Upper lobe of left lung (tissue), 6 donors: ENCODE results near the gene SGK2. TPM values are rescaled to one million over a fixed set of nuclear protein-coding genes. Genes with fewer than 3 reads are reported as not detected.

ENCODE experiments used
- ATAC-seq, 2 donors: fragments of 200-7000 bp; cut with Tn5 transposase; one replicate each; pipeline ENCODE4 v1.9.1; 2022; ENCODE audit warnings: mild to moderate bottlenecking in 2 of 2, moderate library complexity in 2 of 2; ENCODE audit not compliant: low FRiP score in 2 of 2
- DNase-seq, 2 donors: peaks; one replicate each; pipeline ENCODE4 v3.0.0-alpha.2; 2019 to 2020
- H3K27ac ChIP-seq, 4 donors: fragments of 200-600 bp; sonication (generic); one replicate each; pipeline ENCODE4 v1.5.1; 2016 to 2019
- H3K27me3 ChIP-seq, 4 donors: fragments of 200-600 bp; sonication (generic); one replicate each; pipeline ENCODE4 v1.5.1; 2017 to 2019
- H3K36me3 ChIP-seq, 4 donors: fragments of 200-600 bp; sonication (generic); one replicate each; pipeline ENCODE4 v1.5.1; 2016 to 2019
- H3K4me1 ChIP-seq, 4 donors: fragments of 200-600 bp; sonication (generic); one replicate each; pipeline ENCODE4 v1.5.1; 2018 to 2019
- H3K4me3 ChIP-seq, 4 donors: fragments of 200-600 bp; sonication (generic); one replicate each; pipeline ENCODE4 v1.5.1; 2017 to 2019; ENCODE audit warnings: mild to moderate bottlenecking in 2 of 4, moderate library complexity in 1 of 4
- H3K9me3 ChIP-seq, 4 donors: fragments of 200-600 bp; sonication (generic); one replicate each; pipeline ENCODE4 v1.5.1; 2018 to 2019
- EP300 ChIP-seq, 4 donors: sonication (generic); formaldehyde crosslinking; IDR thresholded peaks; one replicate each; pipeline ENCODE4 v1.5.1; 2017; ENCODE audit warnings: antibody characterized with exemption in 4 of 4, control low read depth in 2 of 4
- POLR2A ChIP-seq, 4 donors: fragments of 450-650 bp; IDR thresholded peaks; one replicate each; pipeline ENCODE4 v1.5.1; 2016 to 2017; ENCODE audit warnings: antibody characterized with exemption in 4 of 4, mild to moderate bottlenecking in 2 of 4
- POLR2AphosphoS5 ChIP-seq, 2 donors: sonication (generic); formaldehyde crosslinking; IDR thresholded peaks; one replicate each; pipeline ENCODE4 v1.5.1; 2017; ENCODE audit warnings: antibody characterized with exemption in 2 of 2
- WGBS, 2 donors: methylation state at CpG; one replicate each; pipeline ENCODE4 v1.1.5; 2017 to 2018; 5-methylcytosine and 5-hydroxymethylcytosine counted together
- total RNA-seq, 6 donors: library from RNA; depleted of rRNA in 4 of 6; stranded (reverse); fragments of >200 nt in 4 of 6; gene quantifications; one replicate each; pipeline versions ENCODE4 v1.1.0 to v1.2.1, GENCODE V29; 2016 to 2021
- TF ChIP-seq, protein P1 (sequence below), 6 experiments: fragments of 450-650 bp in 4 of 6; fragments of 200-600 bp in 2 of 6; sonication (generic) in 2 of 6; IDR thresholded peaks; one replicate each; pipeline ENCODE4 v1.5.1; 2016 to 2019; ENCODE audit warnings: antibody characterized with exemption in 6 of 6
- donor health status: DM: no; HTN: no; CAD: no; lungs with moderate emphysema.
- donor health status: DM: no; HTN: yes; CAD: no; lungs with severe emphysema.

The SGK2 gene
- total RNA-seq, 6 donors from 2014 or later, result 0.91 to 1.9 (median 1.1) TPM

DNA sequence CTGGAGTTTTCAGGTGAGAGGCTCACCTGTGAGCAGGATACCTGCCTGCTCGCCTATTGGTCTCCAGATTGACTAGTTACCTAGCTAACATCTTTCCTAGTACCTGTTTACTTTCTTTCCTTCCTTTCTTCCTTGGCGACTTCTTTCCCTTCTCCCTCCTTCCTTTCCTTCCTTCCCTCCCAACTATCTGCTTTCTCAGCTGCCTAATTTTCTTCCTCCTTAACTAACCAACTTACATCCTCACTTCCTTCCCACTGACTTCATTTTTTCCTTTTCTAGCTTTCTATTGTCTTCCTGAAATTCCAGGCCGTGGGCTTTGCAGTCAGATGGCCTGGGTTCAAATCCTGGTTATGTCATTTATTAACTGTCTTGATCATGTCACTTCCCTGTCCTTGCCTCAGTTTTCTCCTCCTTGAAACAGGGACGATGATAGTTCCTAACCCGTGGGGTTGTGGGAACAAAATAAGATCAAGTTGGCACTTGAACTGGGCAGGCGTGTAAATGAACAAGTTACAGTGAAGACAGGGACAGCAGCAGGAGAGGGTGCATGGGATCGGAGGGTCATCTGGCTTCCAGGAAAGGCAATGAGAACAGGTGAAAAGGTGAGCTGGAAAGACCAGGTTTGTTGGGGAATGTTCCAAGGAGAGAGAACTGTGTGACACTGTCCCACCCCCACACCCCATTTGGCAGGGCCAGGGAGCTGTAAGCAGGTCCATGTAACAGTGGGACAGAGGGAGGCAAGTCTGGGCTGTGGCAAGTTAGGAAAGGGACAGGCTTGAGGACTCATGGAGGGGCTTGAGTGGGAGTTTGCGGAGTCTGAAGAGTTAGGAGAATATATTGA is 540 bp downstream of the SGK2 start:
- ATAC-seq, result no peak
- DNase-seq, result no peak
- TF ChIP-seq EP300 (IDR thresholded peaks at IDR 0.05) (no peak), POLR2AphosphoS5 (IDR thresholded peaks at IDR 0.05) (no peak), POLR2A (IDR thresholded peaks at IDR 0.05) (no peak)
- TF ChIP-seq, protein P1, sequence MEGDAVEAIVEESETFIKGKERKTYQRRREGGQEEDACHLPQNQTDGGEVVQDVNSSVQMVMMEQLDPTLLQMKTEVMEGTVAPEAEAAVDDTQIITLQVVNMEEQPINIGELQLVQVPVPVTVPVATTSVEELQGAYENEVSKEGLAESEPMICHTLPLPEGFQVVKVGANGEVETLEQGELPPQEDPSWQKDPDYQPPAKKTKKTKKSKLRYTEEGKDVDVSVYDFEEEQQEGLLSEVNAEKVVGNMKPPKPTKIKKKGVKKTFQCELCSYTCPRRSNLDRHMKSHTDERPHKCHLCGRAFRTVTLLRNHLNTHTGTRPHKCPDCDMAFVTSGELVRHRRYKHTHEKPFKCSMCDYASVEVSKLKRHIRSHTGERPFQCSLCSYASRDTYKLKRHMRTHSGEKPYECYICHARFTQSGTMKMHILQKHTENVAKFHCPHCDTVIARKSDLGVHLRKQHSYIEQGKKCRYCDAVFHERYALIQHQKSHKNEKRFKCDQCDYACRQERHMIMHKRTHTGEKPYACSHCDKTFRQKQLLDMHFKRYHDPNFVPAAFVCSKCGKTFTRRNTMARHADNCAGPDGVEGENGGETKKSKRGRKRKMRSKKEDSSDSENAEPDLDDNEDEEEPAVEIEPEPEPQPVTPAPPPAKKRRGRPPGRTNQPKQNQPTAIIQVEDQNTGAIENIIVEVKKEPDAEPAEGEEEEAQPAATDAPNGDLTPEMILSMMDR (IDR thresholded peaks at IDR 0.05), result no peak
- H3K4me1 ChIP-seq, result peaks cover 0 to 9% (median 6%) of the 10 kb centered on the region in 4 donors
- H3K4me3 ChIP-seq, result no peak overlapping the region
- WGBS, 2 donors, result 73 to 78% methylated on average over 8 of the region's 8 CpGs
- H3K36me3 ChIP-seq, result no peaks in the 10 kb centered on the region
- no peaks in the 10 kb centered on the region for H3K9me3 ChIP-seq
- H3K27me3 ChIP-seq, result no peaks in the 10 kb centered on the region
- no peak overlapping the region for H3K27ac ChIP-seq

DNA sequence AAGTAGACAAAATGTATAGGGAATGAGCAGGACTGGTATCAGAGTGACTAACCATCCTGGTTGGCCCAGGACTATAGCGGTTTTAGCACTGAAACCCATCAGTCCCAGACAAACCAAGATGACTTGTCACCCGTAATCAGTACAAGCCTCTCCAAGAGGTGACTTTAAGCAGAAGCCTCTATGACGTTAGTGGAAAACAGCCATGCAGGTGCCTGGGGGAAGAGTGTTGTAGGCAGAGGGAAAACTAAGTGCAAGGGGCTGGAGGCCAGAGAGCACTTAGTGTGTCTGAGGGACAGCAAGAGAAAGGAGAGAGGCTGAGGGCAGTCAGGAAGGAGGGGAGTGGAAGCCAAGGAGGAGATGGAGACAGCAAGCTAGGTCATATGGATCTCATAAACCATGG is 2.1 kb downstream of the SGK2 start:
- Histone ChIP-seq H3K9me3 (no peaks in the 10 kb centered on the region), H3K36me3 (no peaks in the 10 kb centered on the region), H3K4me1 (peaks cover 0 to 9% (median 6%) of the 10 kb centered on the region in 4 donors), H3K27me3 (no peaks in the 10 kb centered on the region), H3K27ac (no peak overlapping the region), H3K4me3 (no peak overlapping the region)
- DNase-seq (no peak), ATAC-seq (no peak)
- WGBS, 2 donors, result 90 to 93% methylated on average over 3 of the region's 3 CpGs
- TF ChIP-seq POLR2AphosphoS5 (IDR thresholded peaks at IDR 0.05), result no peak
- no peak for TF ChIP-seq POLR2A (IDR thresholded peaks at IDR 0.05)
- TF ChIP-seq, protein P1 (IDR thresholded peaks at IDR 0.05), result no peak
- no peak for TF ChIP-seq EP300 (IDR thresholded peaks at IDR 0.05)

DNA sequence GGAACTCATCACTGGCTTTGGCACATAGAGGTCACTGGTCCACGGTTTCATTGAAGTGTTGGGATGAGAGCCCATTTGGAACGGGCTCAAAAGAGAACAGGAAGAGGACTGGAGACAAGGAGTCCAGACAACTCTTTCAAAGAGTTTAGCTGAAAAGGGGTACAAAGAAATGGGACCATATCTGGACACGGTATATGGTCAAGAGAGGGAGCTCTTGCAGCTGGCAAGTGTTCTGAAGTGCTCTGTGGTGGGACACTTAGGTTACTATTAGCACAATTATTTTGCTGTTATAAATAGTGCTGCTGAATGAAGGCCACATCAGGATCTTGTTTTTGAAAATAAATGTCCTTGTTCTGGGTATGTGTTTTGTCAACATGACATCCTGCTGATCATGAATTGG is 4.6 kb downstream of the SGK2 start:
- TF ChIP-seq POLR2AphosphoS5 (IDR thresholded peaks at IDR 0.05), result no peak
- Histone ChIP-seq H3K36me3 (no peaks in the 10 kb centered on the region), H3K27ac (no peak overlapping the region), H3K4me1 (peaks cover 0 to 5% (median 2%) of the 10 kb centered on the region in 4 donors), H3K27me3 (no peaks in the 10 kb centered on the region), H3K9me3 (no peaks in the 10 kb centered on the region), H3K4me3 (no peak overlapping the region)
- DNase-seq (no peak), ATAC-seq (no peak)
- 46 to 69% methylated on average over 3 of the region's 3 CpGs for WGBS, 2 donors

GRCh38 chr20:43563991-43564390 is 5.2 kb downstream of the SGK2 start:
- Histone ChIP-seq H3K9me3 (no peaks in the 10 kb centered on the region), H3K4me3 (no peak overlapping the region), H3K27me3 (no peaks in the 10 kb centered on the region), H3K36me3 (no peaks in the 10 kb centered on the region), H3K4me1 (peaks cover 0 to 5% (median 2%) of the 10 kb centered on the region in 4 donors), H3K27ac (no peak overlapping the region)
- peak in 1 of 2 donors; percentile 32 for DNase-seq
- 88 to 98% methylated on average over 7 of the region's 7 CpGs for WGBS, 2 donors
- no peak for ATAC-seq
- TF ChIP-seq POLR2A (IDR thresholded peaks at IDR 0.05), result no peak
- TF ChIP-seq, protein P1 (IDR thresholded peaks at IDR 0.05), result no peak
- TF ChIP-seq POLR2AphosphoS5 (IDR thresholded peaks at IDR 0.05), result no peak
- TF ChIP-seq EP300 (IDR thresholded peaks at IDR 0.05), result no peak

- TF ChIP-seq EP300 (IDR thresholded peaks at IDR 0.05) (no peak), POLR2AphosphoS5 (IDR thresholded peaks at IDR 0.05) (no peak), POLR2A (IDR thresholded peaks at IDR 0.05) (no peak)
- TF ChIP-seq, protein P1 (IDR thresholded peaks at IDR 0.05), result no peak
- H3K36me3 ChIP-seq, result no peaks in the 10 kb centered on the region
- no peak overlapping the region for H3K4me3 ChIP-seq
- no peak for ATAC-seq
- 91 to 98% methylated on average over 8 of the region's 8 CpGs for WGBS, 2 donors
- peaks cover 0 to 5% (median 2%) of the 10 kb centered on the region in 4 donors for H3K4me1 ChIP-seq
- no peak for DNase-seq
- no peaks in the 10 kb centered on the region for H3K27me3 ChIP-seq
- H3K9me3 ChIP-seq, result no peaks in the 10 kb centered on the region
- H3K27ac ChIP-seq, result no peak overlapping the region
These were observed 5.6 kb downstream of the SGK2 start for GRCh38 chr20:43564455-43564854.
